ENCODE measurements around the gene BACH2. TPM values are rescaled to one million over a fixed set of nuclear protein-coding genes. Genes with fewer than 3 reads are reported as not detected.

The BACH2 gene
- total and polyA plus RNA-seq, 7 donors: under 0.01 to 5.6 (median 1.4) TPM

- H3K9me3 ChIP-seq: no peaks in the 10 kb centered on the region
- TF ChIP-seq POLR2A (IDR thresholded peaks at IDR 0.05): no peak
- TF ChIP-seq CTCF (IDR thresholded peaks at IDR 0.05): no peak
- no peak for TF ChIP-seq POLR2AphosphoS5 (IDR thresholded peaks at IDR 0.05)
- TF ChIP-seq EP300 (IDR thresholded peaks at IDR 0.05): no peak
- DNase-seq: no peak
- no peaks in the 10 kb centered on the region for H3K27me3 ChIP-seq
- no peak overlapping the region for H3K27ac ChIP-seq
- intact Hi-C loops (cut with DNase I): no loop called here
- WGBS, 2 donors: 86 to 93% methylated on average over 2 of the region's 2 CpGs
- no peaks in the 10 kb centered on the region for H3K36me3 ChIP-seq
- no peak overlapping the region for H3K4me3 ChIP-seq
- H3K4me1 ChIP-seq: peaks cover 0 to 9% (median 2%) of the 10 kb centered on the region in 4 donors
Measured at GRCh38 chr6:89939144-89939543, 357.5 kb downstream of the BACH2 start.

- Histone ChIP-seq H3K4me1 (peaks cover 0 to 9% (median 2%) of the 10 kb centered on the region in 4 donors), H3K9me3 (no peaks in the 10 kb centered on the region), H3K27me3 (no peaks in the 10 kb centered on the region), H3K27ac (no peak overlapping the region), H3K36me3 (no peaks in the 10 kb centered on the region), H3K4me3 (no peak overlapping the region)
- intact Hi-C loops (cut with DNase I): no loop called here
- WGBS, 2 donors: 76 to 92% methylated on average over 12 of the region's 12 CpGs
- TF ChIP-seq POLR2AphosphoS5 (IDR thresholded peaks at IDR 0.05): no peak
- no peak for TF ChIP-seq POLR2A (IDR thresholded peaks at IDR 0.05)
- TF ChIP-seq CTCF (IDR thresholded peaks at IDR 0.05): no peak
- TF ChIP-seq EP300 (IDR thresholded peaks at IDR 0.05): no peak
- DNase-seq: no peak
Measured at GRCh38 chr6:89938014-89938413, 358.6 kb downstream of the BACH2 start.

GRCh38 chr6:89936177-89936576 is 360.5 kb downstream of the BACH2 start:
- H3K9me3 ChIP-seq: no peaks in the 10 kb centered on the region
- H3K4me1 ChIP-seq: peaks cover 0 to 9% (median 0%) of the 10 kb centered on the region in 4 donors
- H3K27me3 ChIP-seq: no peaks in the 10 kb centered on the region
- intact Hi-C loops (cut with DNase I): no loop called here
- no peak overlapping the region for H3K4me3 ChIP-seq
- peaks cover 0 to 6% (median 0%) of the 10 kb centered on the region in 4 donors for H3K36me3 ChIP-seq
- no peak for DNase-seq
- H3K27ac ChIP-seq: no peak overlapping the region
- TF ChIP-seq POLR2A (IDR thresholded peaks at IDR 0.05) (no peak), CTCF (IDR thresholded peaks at IDR 0.05) (no peak), EP300 (IDR thresholded peaks at IDR 0.05) (no peak), POLR2AphosphoS5 (IDR thresholded peaks at IDR 0.05) (no peak)
- 99% methylated on average over 1 of the region's 1 CpG for WGBS, 2 donors

GRCh38 chr6:89934685-89935366 is 361.8 kb downstream of the BACH2 start:
- H3K27me3 ChIP-seq: no peaks in the 10 kb centered on the region
- WGBS, 2 donors: 95% methylated on average over 19 of the region's 19 CpGs
- no peak overlapping the region for H3K4me3 ChIP-seq
- DNase-seq: no peak
- H3K36me3 ChIP-seq: peaks cover 0 to 6% (median 0%) of the 10 kb centered on the region in 4 donors
- no peak overlapping the region for H3K27ac ChIP-seq
- no peaks in the 10 kb centered on the region for H3K9me3 ChIP-seq
- intact Hi-C loops (cut with DNase I): no loop called here
- TF ChIP-seq POLR2A (IDR thresholded peaks at IDR 0.05) (no peak), CTCF (IDR thresholded peaks at IDR 0.05) (no peak), EP300 (IDR thresholded peaks at IDR 0.05) (no peak), POLR2AphosphoS5 (IDR thresholded peaks at IDR 0.05) (no peak)
- H3K4me1 ChIP-seq: no peaks in the 10 kb centered on the region
